Testis (tissue), 3 donors: ENCODE measurements around the gene MSLN. TPM values are rescaled to one million over a fixed set of nuclear protein-coding genes. Genes with fewer than 3 reads are reported as not detected.
A peak's percentile ranks its signal among the peaks of the same experiment; 100 is the strongest.

Experiments used
- DNase-seq: peaks from one replicate; pipeline ENCODE4 v3.0.0-alpha.2; 2019
- H3K27ac ChIP-seq, 2 donors: fragments of 200-600 bp; sonication (generic); one replicate each; pipeline ENCODE4 v1.5.1; 2019
- H3K27me3 ChIP-seq: fragments of 200-600 bp; sonication (generic); one replicate; pipeline ENCODE4 v1.5.1; 2019
- H3K36me3 ChIP-seq: fragments of 200-600 bp; sonication (generic); one replicate; pipeline ENCODE4 v1.5.1; 2017; ENCODE audit warnings: low read depth; ENCODE audit errors: missing control alignments
- H3K4me1 ChIP-seq: fragments of 200-600 bp; sonication (generic); one replicate; pipeline ENCODE4 v1.5.1; 2019
- H3K4me3 ChIP-seq, 2 donors: fragments of 200-600 bp; sonication (generic); one replicate each; pipeline ENCODE4 v1.5.1; 2017 to 2019
- H3K9me3 ChIP-seq: fragments of 200-600 bp; sonication (generic); one replicate; pipeline ENCODE4 v1.5.1; 2017
- CTCF ChIP-seq, 3 experiments: fragments of 450-650 bp in 2 of 3; fragments of 200-600 bp in 1 of 3; sonication (generic) in 1 of 3; IDR thresholded peaks; one replicate each; pipeline ENCODE4 v1.5.1; 2016 to 2019; ENCODE audit warnings: antibody characterized with exemption in 3 of 3, mild to moderate bottlenecking in 2 of 3, moderate library complexity in 1 of 3
- POLR2A ChIP-seq: fragments of 450-650 bp; IDR thresholded peaks from one replicate; pipeline ENCODE4 v1.6.1; 2017; ENCODE audit warnings: antibody characterized with exemption, mild to moderate bottlenecking, moderate library complexity
- WGBS, 2 donors: methylation state at CpG; one replicate each; pipeline ENCODE4 v1.1.5; 2018; 5-methylcytosine and 5-hydroxymethylcytosine counted together
- intact Hi-C: fragments of 100-400 bp; cut with DNase I; formaldehyde crosslinking; loops from one replicate; pipeline ENCODE4 v1.15.1; 2023; ENCODE audit warnings: low total_unique reads
- microRNA counts, 2 donors: library from miRNA; unstranded; fragments of <30 nt; microRNA quantifications; one replicate each; lab custom pipeline; 2016
- microRNA-seq, 2 donors: library from miRNA; unstranded; fragments of <30 nt; microRNA quantifications; one replicate each; pipeline ENCODE4, GENCODE V29; 2016; ENCODE audit warnings: borderline number of aligned reads in 2 of 2, borderline replicate concordance in 1 of 2
- polyA plus RNA-seq: library from polyadenylated mRNA; stranded (reverse); fragments of 350-450 nt; fragmentation: Illumina TruSeq; extraction: RNeasy Lipid Tissue Mini Kit (QIAGEN cat#74804); gene quantifications from one replicate; pipeline ENCODE4 v1.2.3, GENCODE V29; 2014; ENCODE audit warnings: low read depth, low replicate concordance; ENCODE audit not compliant: insufficient read depth
- small RNA-seq, 2 donors: library from RNA; depleted of rRNA; stranded (forward); fragments of <200 nt; gene quantifications; one replicate each; pipeline ENCODE3, GENCODE V24; 2016
- total RNA-seq, 2 donors: library from RNA; depleted of rRNA; stranded (reverse); fragments of >200 nt; gene quantifications; one replicate each; pipeline ENCODE4 v1.2.3, GENCODE V29; 2016

The MSLN gene
- total and polyA plus RNA-seq, 3 donors from 2014 or later = 1.5 to 18.5 (median 2.8) TPM

- no peaks in the 10 kb centered on the region for H3K36me3 ChIP-seq
- TF ChIP-seq POLR2A (no peak), CTCF (IDR thresholded peaks at IDR 0.05) (no peak)
- 85 to 88% methylated on average over 9 of the region's 9 CpGs for WGBS, 2 donors
- no peaks in the 10 kb centered on the region for H3K9me3 ChIP-seq
- intact Hi-C loops = loop anchor here (10.0 kb wide), 1 partner anchor 240 kb away; no protein-coding TSS in a partner anchor
- no peaks in the 10 kb centered on the region for H3K27me3 ChIP-seq
- H3K27ac ChIP-seq = no peak overlapping the region
- no peak overlapping the region for H3K4me3 ChIP-seq
- DNase-seq = no peak
- no peaks in the 10 kb centered on the region for H3K4me1 ChIP-seq
These were observed 54.4 kb downstream of the MSLN start for GRCh38 chr16:814974-815373.

- H3K27me3 ChIP-seq = no peaks in the 10 kb centered on the region
- WGBS, 2 donors = 94 to 95% methylated on average over 15 of the region's 15 CpGs
- H3K4me1 ChIP-seq = no peaks in the 10 kb centered on the region
- H3K4me3 ChIP-seq = no peak overlapping the region
- H3K36me3 ChIP-seq = no peaks in the 10 kb centered on the region
- DNase-seq = no peak
- H3K9me3 ChIP-seq = no peaks in the 10 kb centered on the region
- no peak overlapping the region for H3K27ac ChIP-seq
- TF ChIP-seq CTCF (IDR thresholded peaks at IDR 0.05) (no peak), POLR2A (no peak)
- intact Hi-C loops = loop anchor here (10.0 kb wide), 1 partner anchor 239 kb away; no protein-coding TSS in a partner anchor
These were observed 55.3 kb downstream of the MSLN start for GRCh38 chr16:815861-816260.

GRCh38 chr16:817001-817906 lies 56.7 kb downstream of the MSLN start:
- Histone ChIP-seq H3K4me3 (peak overlapping the region in 1 of 2 donors; percentile 6), H3K36me3 (no peaks in the 10 kb centered on the region), H3K27ac (no peak overlapping the region), H3K4me1 (no peaks in the 10 kb centered on the region), H3K27me3 (no peaks in the 10 kb centered on the region), H3K9me3 (no peaks in the 10 kb centered on the region)
- TF ChIP-seq POLR2A = no peak
- no peak for TF ChIP-seq CTCF (IDR thresholded peaks at IDR 0.05)
- no peak for DNase-seq
- 50 to 66% methylated on average over 49 to 71 of the region's 71 CpGs for WGBS, 2 donors
- intact Hi-C loops = loop anchor here (10.0 kb wide), 1 partner anchor 238 kb away; no protein-coding TSS in a partner anchor

GRCh38 chr16:818132-818531 lies 57.6 kb downstream of the MSLN start:
- WGBS, 2 donors = 73 to 85% methylated on average over 8 of the region's 8 CpGs
- H3K27me3 ChIP-seq = no peaks in the 10 kb centered on the region
- H3K36me3 ChIP-seq = no peaks in the 10 kb centered on the region
- H3K4me1 ChIP-seq = no peaks in the 10 kb centered on the region
- H3K27ac ChIP-seq = no peak overlapping the region
- no peak overlapping the region for H3K4me3 ChIP-seq
- no peaks in the 10 kb centered on the region for H3K9me3 ChIP-seq
- TF ChIP-seq POLR2A (no peak), CTCF (IDR thresholded peaks at IDR 0.05) (no peak)
- DNase-seq = no peak
- intact Hi-C loops = loop anchor here (10.0 kb wide), 1 partner anchor 237 kb away; no protein-coding TSS in a partner anchor

MicroRNAs encoded within 50 kb of the gene (microRNA counts, 767-probe panel; counts per million panel counts)
- 0 to 152 counts per million in 2 donors for microRNA hsa-miR-662 (lab: Ali Mortazavi, UCI)

Small RNA genes lying within 50 kb of the gene (microRNA-seq; reads per million reads assigned to microRNA genes)
- 0 reads per million in 2 donors for gene MIR662

Small RNA genes lying within 50 kb of the gene (small RNA-seq; reads per million reads assigned to genes)
- gene MIR662 = 0 reads per million in 2 donors

Other genes with a start within 250 kb of the MSLN start
- 100 to 1,000 TPM; 108 to 115 TPM for gene CAPN15, start 233.0 kb upstream of the MSLN start, total RNA-seq
- 48.0 TPM for gene CAPN15, start 233.0 kb upstream of the MSLN start, polyA plus RNA-seq
- 1 to 10 TPM; 5.0 to 7.2 TPM for gene PRR35, start 200.3 kb upstream of the MSLN start, total RNA-seq
- 1.7 TPM for gene PRR35, start 200.3 kb upstream of the MSLN start, polyA plus RNA-seq
- gene NHLRC4, start 193.7 kb upstream of the MSLN start, total RNA-seq = 1 to 10 TPM; 4.5 TPM
- 3.0 TPM for gene NHLRC4, start 193.7 kb upstream of the MSLN start, polyA plus RNA-seq
- 100 to 1,000 TPM in 1 of 2 donors, 10 to 100 TPM in 1; 95.4 to 123 TPM for gene PIGQ, start 190.8 kb upstream of the MSLN start, total RNA-seq
- 80.5 TPM for gene PIGQ, start 190.8 kb upstream of the MSLN start, polyA plus RNA-seq
- 10 to 100 TPM; 47.9 to 51.2 TPM for gene RAB40C, start 170.7 kb upstream of the MSLN start, total RNA-seq
- gene RAB40C, start 170.7 kb upstream of the MSLN start, polyA plus RNA-seq = 27.6 TPM
- gene WFIKKN1, start 129.7 kb upstream of the MSLN start, total RNA-seq = 10 to 100 TPM in 1 of 2 donors, 1 to 10 TPM in 1; 3.5 to 10.5 TPM
- 1.1 TPM for gene WFIKKN1, start 129.7 kb upstream of the MSLN start, polyA plus RNA-seq
- 100 to 1,000 TPM; 161 to 185 TPM for gene METTL26, start 124.4 kb upstream of the MSLN start, total RNA-seq
- 72.1 TPM for gene METTL26, start 124.4 kb upstream of the MSLN start, polyA plus RNA-seq
- gene MCRIP2, start 118.9 kb upstream of the MSLN start, total RNA-seq = 100 to 1,000 TPM in 1 of 2 donors, 10 to 100 TPM in 1; 83.1 to 134 TPM
- 78.2 TPM for gene MCRIP2, start 118.9 kb upstream of the MSLN start, polyA plus RNA-seq
- gene WDR90, start 111.4 kb upstream of the MSLN start, total RNA-seq = 100 to 1,000 TPM; 155 to 195 TPM
- 102 TPM for gene WDR90, start 111.4 kb upstream of the MSLN start, polyA plus RNA-seq
- 100 to 1,000 TPM; 157 to 176 TPM for gene RHOT2, start 92.6 kb upstream of the MSLN start, total RNA-seq
- gene RHOT2, start 92.6 kb upstream of the MSLN start, polyA plus RNA-seq = 77.7 TPM
- 1 to 10 TPM; 8.5 to 9.8 TPM for gene RHBDL1, start 85.1 kb upstream of the MSLN start, total RNA-seq
- gene RHBDL1, start 85.1 kb upstream of the MSLN start, polyA plus RNA-seq = 2.1 TPM
- gene STUB1, start 80.3 kb upstream of the MSLN start, total RNA-seq = 100 to 1,000 TPM; 126 to 160 TPM
- gene STUB1, start 80.3 kb upstream of the MSLN start, polyA plus RNA-seq = 93.3 TPM
- 100 to 1,000 TPM in 1 of 2 donors, 10 to 100 TPM in 1; 84.2 to 101 TPM for gene JMJD8, start 76.4 kb upstream of the MSLN start, total RNA-seq
- 95.5 TPM for gene JMJD8, start 76.4 kb upstream of the MSLN start, polyA plus RNA-seq
- 10 to 100 TPM; 33.9 to 39.1 TPM for gene WDR24, start 70.3 kb upstream of the MSLN start, total RNA-seq
- 21.4 TPM for gene WDR24, start 70.3 kb upstream of the MSLN start, polyA plus RNA-seq
- 10 to 100 TPM; 15.8 to 16.1 TPM for gene FBXL16, start 54.9 kb upstream of the MSLN start, total RNA-seq
- gene FBXL16, start 54.9 kb upstream of the MSLN start, polyA plus RNA-seq = 23.4 TPM
- 10 to 100 TPM; 34.9 to 50.6 TPM for gene METRN, start 45.6 kb upstream of the MSLN start, total RNA-seq
- gene METRN, start 45.6 kb upstream of the MSLN start, polyA plus RNA-seq = 21.0 TPM
- gene ANTKMT, start 39.6 kb upstream of the MSLN start, total RNA-seq = 100 to 1,000 TPM in 1 of 2 donors, 10 to 100 TPM in 1; 81.1 to 108 TPM
- 68.5 TPM for gene ANTKMT, start 39.6 kb upstream of the MSLN start, polyA plus RNA-seq
- 1 to 10 TPM; 3.2 to 6.1 TPM for gene CCDC78, start 34.3 kb upstream of the MSLN start, total RNA-seq
- 5.7 TPM for gene CCDC78, start 34.3 kb upstream of the MSLN start, polyA plus RNA-seq
- 10 to 100 TPM in 1 of 2 donors, 1 to 10 TPM in 1; 9.9 to 13.7 TPM for gene HAGHL, start 33.6 kb upstream of the MSLN start, total RNA-seq
- gene HAGHL, start 33.6 kb upstream of the MSLN start, polyA plus RNA-seq = 7.2 TPM
- 10 to 100 TPM; 58.0 to 59.0 TPM for gene CIAO3, start 19.7 kb upstream of the MSLN start, total RNA-seq
- 28.9 TPM for gene CIAO3, start 19.7 kb upstream of the MSLN start, polyA plus RNA-seq
- 10 to 100 TPM; 18.6 to 24.0 TPM for gene RPUSD1, start 27.6 kb downstream of the MSLN start, total RNA-seq
- gene RPUSD1, start 27.6 kb downstream of the MSLN start, polyA plus RNA-seq = 11.4 TPM
- 10 to 100 TPM; 90.6 to 95.0 TPM for gene CHTF18, start 27.9 kb downstream of the MSLN start, total RNA-seq
- gene CHTF18, start 27.9 kb downstream of the MSLN start, polyA plus RNA-seq = 32.5 TPM
- gene GNG13, start 40.0 kb downstream of the MSLN start, total RNA-seq = not detected
- not detected for gene GNG13, start 40.0 kb downstream of the MSLN start, polyA plus RNA-seq
- 10 to 100 TPM; 66.6 to 83.4 TPM for gene LMF1, start 210.2 kb downstream of the MSLN start, total RNA-seq
- 12.5 TPM for gene LMF1, start 210.2 kb downstream of the MSLN start, polyA plus RNA-seq
- 10 to 100 TPM; 11.2 to 19.6 TPM for gene SOX8, start 221.0 kb downstream of the MSLN start, total RNA-seq
- 4.3 TPM for gene SOX8, start 221.0 kb downstream of the MSLN start, polyA plus RNA-seq